GM12865 (cell line): ENCODE data around the gene MYPN.
"Not testable (repeated sequence)": the region's sequence is repeated elsewhere in the genome, so short reads cannot be mapped to it uniquely, and the experiment has no call there.

Source experiments
- DNase-seq: peaks from one replicate; pipeline ENCODE4 v3.0.0; 2010; ENCODE audit warnings: low read depth
- H3K4me3 ChIP-seq: 2 replicates; pipeline ENCODE4 v1.5.1; 2011; ENCODE audit warnings: mild to moderate bottlenecking, low read depth, low read length, control low read depth
- CTCF ChIP-seq: IDR thresholded peaks from 2 replicates; pipeline ENCODE4 v1.5.1; 2011; ENCODE audit warnings: low read length, control low read depth, low read depth, inconsistent platforms; ENCODE audit not compliant: insufficient read depth; ENCODE audit errors: missing control alignments

Gene MYPN

GRCh38 chr10:68075550-68076004, 33.7 kb upstream of the MYPN start:
- DNase-seq: peak; percentile 14
- no peak for TF ChIP-seq CTCF
- H3K4me3 ChIP-seq: peak overlapping the region; percentile 55

- H3K4me3 ChIP-seq, DNase-seq: not testable (repeated sequence)
Observed at GRCh38 chr10:68076081-68076480, 33.2 kb upstream of the MYPN start.

DNA sequence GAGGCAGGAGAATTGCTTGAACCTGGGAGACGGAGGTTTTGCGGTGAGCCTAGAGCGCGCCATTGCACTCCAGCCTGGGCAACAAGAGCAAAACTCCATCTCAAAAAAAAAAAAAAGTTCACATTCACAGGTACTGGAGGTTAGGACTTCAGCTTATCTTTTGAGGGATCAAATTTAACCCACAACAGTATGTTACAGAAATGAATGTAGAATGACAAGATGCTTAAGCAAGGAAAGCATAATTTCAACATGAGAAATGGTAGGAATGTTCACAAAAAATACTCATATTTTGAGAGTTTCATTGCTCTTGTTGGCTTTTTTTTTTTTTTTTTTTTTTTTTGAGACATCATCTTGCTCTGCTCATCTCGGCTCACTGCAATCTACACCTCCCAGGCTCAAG, 32.3 kb upstream of the MYPN start:
- H3K4me3 ChIP-seq: no peak overlapping the region
- no peak for DNase-seq
- no peak for TF ChIP-seq CTCF

DNA sequence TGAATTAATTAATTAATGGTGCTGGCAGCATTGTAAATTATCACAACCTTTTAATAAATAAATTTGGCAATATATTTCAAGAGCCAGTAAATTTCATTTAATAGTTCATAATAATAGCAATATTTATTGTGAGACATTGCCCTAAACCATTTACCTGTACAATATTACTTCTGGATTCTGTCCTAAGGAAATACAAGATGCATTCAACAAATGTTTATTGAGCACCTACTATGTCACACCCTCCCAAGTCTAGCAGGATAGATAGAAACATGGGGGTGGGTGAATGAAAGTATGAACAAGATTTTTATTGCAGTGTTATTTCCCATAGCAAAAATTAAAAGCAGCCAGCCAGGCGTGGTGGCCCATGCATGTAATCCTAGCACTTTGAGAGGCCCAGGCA, 29.9 kb upstream of the MYPN start:
- TF ChIP-seq CTCF: no peak
- H3K4me3 ChIP-seq: no peak overlapping the region
- DNase-seq: no peak

GRCh38 chr10:68080853-68081431, 28.3 kb upstream of the MYPN start:
- no peak for DNase-seq
- TF ChIP-seq CTCF: no peak
- H3K4me3 ChIP-seq: no peak overlapping the region

DNA sequence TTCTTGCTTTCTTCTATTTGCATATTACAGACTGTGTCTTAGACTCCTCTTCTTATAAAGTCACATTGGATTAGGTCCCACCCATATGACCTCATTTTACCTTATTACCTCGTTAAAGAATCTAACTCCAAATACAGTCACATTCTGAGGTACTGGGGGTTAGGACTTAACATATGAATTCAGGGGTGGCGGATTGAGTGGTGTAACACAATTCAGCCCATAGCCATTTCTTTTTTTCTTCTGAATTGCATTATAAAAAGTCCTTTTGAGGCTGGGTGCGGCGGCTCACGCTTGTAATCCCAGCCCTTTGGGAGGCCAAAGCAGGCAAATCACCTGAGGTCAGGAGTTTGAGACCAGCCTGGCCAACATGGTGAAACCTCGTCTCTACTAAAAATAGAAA, 27.4 kb upstream of the MYPN start:
- DNase-seq: no peak
- TF ChIP-seq CTCF: no peak
- H3K4me3 ChIP-seq: no peak overlapping the region

DNA sequence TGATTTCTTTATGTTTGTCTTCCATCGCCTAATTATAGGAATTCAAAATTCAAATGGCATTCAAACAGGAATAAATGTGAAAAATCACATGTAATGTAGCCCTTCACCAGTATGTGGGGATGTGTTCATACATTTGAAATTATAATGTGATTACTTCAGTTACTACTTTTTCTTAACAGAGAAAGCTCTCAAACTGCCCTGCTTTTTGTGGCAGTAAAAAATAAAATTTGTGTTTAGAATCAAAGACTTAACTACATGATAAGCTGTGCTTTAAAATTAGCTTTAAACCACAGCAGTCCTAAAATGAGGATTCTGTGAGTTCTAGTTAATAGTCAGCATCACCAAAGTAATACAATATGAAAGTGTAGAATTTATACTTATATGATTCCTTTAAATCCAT, 26.4 kb upstream of the MYPN start:
- no peak overlapping the region for H3K4me3 ChIP-seq
- DNase-seq: no peak
- TF ChIP-seq CTCF: peak; percentile 7

- DNase-seq: no peak
- TF ChIP-seq CTCF: no peak
- no peak overlapping the region for H3K4me3 ChIP-seq
Observed at GRCh38 chr10:68083953-68084352, 25.3 kb upstream of the MYPN start.
